Fibroblast of peridontal ligament (primary cell): Measurements from ENCODE around the gene RAB17.

Experiments
- DNase-seq: peaks from one replicate; pipeline ENCODE4 v3.0.0-alpha.2; 2010; ENCODE audit errors: extremely low read depth

RAB17 gene

GRCh38 chr2:237564526-237565131, 25.9 kb downstream of the RAB17 start:
- no peak for DNase-seq

GRCh38 chr2:237563816-237564215, 26.7 kb downstream of the RAB17 start:
- peak; percentile 22 for DNase-seq

GRCh38 chr2:237561221-237561620, 29.3 kb downstream of the RAB17 start:
- DNase-seq = no peak

GRCh38 chr2:237558961-237559641, 31.4 kb downstream of the RAB17 start:
- peak; percentile 67 for DNase-seq

GRCh38 chr2:237557633-237558015, 32.9 kb downstream of the RAB17 start:
- DNase-seq = no peak

GRCh38 chr2:237556773-237557632, 33.5 kb downstream of the RAB17 start:
- peak; percentile 10 for DNase-seq

- no peak for DNase-seq
Observed at GRCh38 chr2:237555560-237555959, 35.0 kb downstream of the RAB17 start.

GRCh38 chr2:237553948-237554347, 36.6 kb downstream of the RAB17 start:
- DNase-seq = no peak

- no peak for DNase-seq
Observed at GRCh38 chr2:237552908-237553307, 37.6 kb downstream of the RAB17 start.

- no peak for DNase-seq
Observed at GRCh38 chr2:237551071-237551574, 39.4 kb downstream of the RAB17 start.

- DNase-seq = no peak
Observed at GRCh38 chr2:237549643-237550415, 40.7 kb downstream of the RAB17 start.

- DNase-seq = no peak
Observed at GRCh38 chr2:237549216-237549615, 41.3 kb downstream of the RAB17 start.

GRCh38 chr2:237547841-237548416, 42.6 kb downstream of the RAB17 start:
- DNase-seq = no peak

- no peak for DNase-seq
Observed at GRCh38 chr2:237546876-237547395, 43.6 kb downstream of the RAB17 start.

GRCh38 chr2:237546040-237546875, 44.3 kb downstream of the RAB17 start:
- DNase-seq = no peak

- DNase-seq = no peak
Observed at GRCh38 chr2:237542001-237542704, 48.4 kb downstream of the RAB17 start.

- DNase-seq = no peak
Observed at GRCh38 chr2:237541243-237541642, 49.3 kb downstream of the RAB17 start.

GRCh38 chr2:237540823-237541222, 49.7 kb downstream of the RAB17 start:
- DNase-seq = peak; percentile 65

GRCh38 chr2:237540223-237540775, 50.2 kb downstream of the RAB17 start:
- DNase-seq = no peak
